GM10266 (cell line): ENCODE measurements around the gene ERC2.

Experiments used
- DNase-seq: peaks from one replicate; pipeline ENCODE4 v3.0.0; 2012; ENCODE audit errors: extremely low spot score
- CTCF ChIP-seq: IDR thresholded peaks from 2 replicates; pipeline ENCODE4 v1.5.1; 2012; ENCODE audit warnings: mild to moderate bottlenecking, low read depth; ENCODE audit not compliant: control insufficient read depth, insufficient read depth; ENCODE audit errors: missing control alignments

ERC2 gene

GRCh38 chr3:55870594-55870993 lies 597.7 kb downstream of the ERC2 start:
- TF ChIP-seq CTCF, result no peak
- no peak for DNase-seq

GRCh38 chr3:55868347-55868746 lies 599.9 kb downstream of the ERC2 start:
- DNase-seq, result no peak
- no peak for TF ChIP-seq CTCF

DNA sequence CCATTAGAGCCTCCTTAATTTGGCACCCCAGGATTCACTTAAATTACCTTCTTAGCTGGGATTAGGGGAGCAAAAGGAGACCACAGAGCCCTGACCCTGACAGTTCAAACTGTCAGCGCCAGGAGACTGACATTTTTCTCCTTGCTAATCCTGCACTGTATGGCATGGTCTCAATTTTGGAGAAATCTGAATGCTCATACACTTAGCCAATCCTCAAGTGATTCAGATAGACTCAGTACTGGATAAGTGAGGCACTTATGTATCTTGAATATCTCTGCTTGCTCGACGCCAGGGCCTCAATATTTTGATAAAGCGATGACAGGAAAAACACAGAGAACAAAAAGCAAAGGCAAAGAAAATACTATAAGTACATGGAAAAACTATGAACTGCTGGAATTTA lies 605.2 kb downstream of the ERC2 start:
- no peak for TF ChIP-seq CTCF
- no peak for DNase-seq

- DNase-seq, result no peak
- no peak for TF ChIP-seq CTCF
Measured at GRCh38 chr3:55860049-55860721, 608.1 kb downstream of the ERC2 start.

- TF ChIP-seq CTCF, result no peak
Measured at GRCh38 chr3:55859305-55859704, 609.0 kb downstream of the ERC2 start.

GRCh38 chr3:55858727-55859126 lies 609.5 kb downstream of the ERC2 start:
- DNase-seq, result no peak
- TF ChIP-seq CTCF, result no peak

More at GRCh38 chr3:55859305-55859704, 609.0 kb downstream of the ERC2 start:
- no peak for DNase-seq

DNA sequence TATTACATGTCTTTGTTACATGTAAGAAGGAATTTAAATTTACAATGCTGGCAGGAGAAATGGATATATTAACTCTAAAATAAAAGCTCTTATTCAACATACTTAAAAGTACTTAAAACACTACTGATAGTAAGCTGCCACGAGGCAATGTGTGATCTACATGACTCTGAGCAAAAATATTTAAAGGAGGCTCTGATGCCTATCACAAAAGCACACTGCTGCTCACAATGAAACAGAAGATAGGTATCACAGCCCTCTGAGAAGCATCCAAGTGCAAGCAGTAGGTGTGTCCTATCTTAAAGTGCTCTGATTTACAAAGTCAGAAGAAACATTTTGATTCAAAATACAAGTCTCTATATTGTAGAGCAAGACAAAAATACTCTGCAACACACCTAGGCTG lies 610.0 kb downstream of the ERC2 start:
- TF ChIP-seq CTCF, result no peak
- no peak for DNase-seq
